Measurements from ENCODE around the gene UIMC1.

The UIMC1 gene

DNA sequence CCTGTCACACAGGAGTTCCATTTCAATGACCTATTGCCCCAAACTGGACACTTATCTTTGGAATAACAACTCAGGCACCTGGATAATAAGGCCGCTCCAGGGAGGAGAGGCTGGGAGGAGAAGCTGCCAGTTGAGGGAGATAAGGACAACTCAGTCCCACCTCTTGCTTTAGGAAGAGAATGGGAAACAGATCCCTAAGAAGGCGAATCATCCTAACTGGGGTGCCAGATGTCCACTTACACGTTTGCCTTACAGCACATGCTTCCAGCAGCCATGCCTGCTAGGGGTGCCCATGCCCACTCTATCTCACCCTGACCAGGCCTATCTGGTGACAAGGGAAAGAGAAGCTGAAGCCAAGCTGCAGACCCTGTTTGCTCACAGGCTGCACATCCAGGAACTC is 113.9 kb downstream of the UIMC1 start:
- H3K4me3 ChIP-seq (ENCODE audit: low read depth, low read length), result no peak overlapping the region
- TF ChIP-seq, protein P1, sequence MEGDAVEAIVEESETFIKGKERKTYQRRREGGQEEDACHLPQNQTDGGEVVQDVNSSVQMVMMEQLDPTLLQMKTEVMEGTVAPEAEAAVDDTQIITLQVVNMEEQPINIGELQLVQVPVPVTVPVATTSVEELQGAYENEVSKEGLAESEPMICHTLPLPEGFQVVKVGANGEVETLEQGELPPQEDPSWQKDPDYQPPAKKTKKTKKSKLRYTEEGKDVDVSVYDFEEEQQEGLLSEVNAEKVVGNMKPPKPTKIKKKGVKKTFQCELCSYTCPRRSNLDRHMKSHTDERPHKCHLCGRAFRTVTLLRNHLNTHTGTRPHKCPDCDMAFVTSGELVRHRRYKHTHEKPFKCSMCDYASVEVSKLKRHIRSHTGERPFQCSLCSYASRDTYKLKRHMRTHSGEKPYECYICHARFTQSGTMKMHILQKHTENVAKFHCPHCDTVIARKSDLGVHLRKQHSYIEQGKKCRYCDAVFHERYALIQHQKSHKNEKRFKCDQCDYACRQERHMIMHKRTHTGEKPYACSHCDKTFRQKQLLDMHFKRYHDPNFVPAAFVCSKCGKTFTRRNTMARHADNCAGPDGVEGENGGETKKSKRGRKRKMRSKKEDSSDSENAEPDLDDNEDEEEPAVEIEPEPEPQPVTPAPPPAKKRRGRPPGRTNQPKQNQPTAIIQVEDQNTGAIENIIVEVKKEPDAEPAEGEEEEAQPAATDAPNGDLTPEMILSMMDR (IDR thresholded peaks at IDR 0.05; ENCODE audit: insufficient read depth, low read depth, low read length, missing control alignments), result no peak
- no peak for DNase-seq (ENCODE audit: low read depth)

DNA sequence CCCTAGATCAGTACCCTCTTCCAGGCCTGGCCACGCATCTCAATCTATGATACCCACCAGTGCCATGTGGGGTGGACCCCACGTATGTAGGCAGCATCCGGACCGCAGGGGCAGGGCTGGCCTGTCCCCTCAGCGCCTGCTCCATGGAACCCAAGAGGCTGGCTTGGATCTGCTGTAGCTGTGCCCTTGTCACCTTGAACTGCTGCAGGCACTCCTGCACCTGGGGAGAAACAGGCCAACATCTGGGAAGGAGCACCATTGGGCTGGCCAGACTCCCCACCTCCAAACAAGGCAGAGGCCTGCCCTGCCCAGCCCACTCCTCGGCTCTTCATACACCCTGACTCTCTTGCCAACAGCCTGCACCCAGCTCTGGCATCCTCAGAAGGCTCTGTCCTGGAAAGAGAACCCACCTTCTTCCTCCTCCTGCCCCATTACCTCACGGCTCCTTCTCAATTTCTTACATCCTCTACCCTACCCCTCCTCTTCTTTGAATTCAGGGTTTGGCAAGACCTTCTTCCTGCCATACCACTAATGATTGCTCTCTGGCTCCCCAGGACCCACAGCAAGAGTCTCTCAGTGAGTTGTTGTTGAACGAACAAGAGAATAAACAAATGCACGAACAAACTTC is 115.1 kb downstream of the UIMC1 start:
- TF ChIP-seq, protein P1 (IDR thresholded peaks at IDR 0.05; ENCODE audit: insufficient read depth, low read depth, low read length, missing control alignments), result no peak
- no peak for DNase-seq (ENCODE audit: low read depth)

DNA sequence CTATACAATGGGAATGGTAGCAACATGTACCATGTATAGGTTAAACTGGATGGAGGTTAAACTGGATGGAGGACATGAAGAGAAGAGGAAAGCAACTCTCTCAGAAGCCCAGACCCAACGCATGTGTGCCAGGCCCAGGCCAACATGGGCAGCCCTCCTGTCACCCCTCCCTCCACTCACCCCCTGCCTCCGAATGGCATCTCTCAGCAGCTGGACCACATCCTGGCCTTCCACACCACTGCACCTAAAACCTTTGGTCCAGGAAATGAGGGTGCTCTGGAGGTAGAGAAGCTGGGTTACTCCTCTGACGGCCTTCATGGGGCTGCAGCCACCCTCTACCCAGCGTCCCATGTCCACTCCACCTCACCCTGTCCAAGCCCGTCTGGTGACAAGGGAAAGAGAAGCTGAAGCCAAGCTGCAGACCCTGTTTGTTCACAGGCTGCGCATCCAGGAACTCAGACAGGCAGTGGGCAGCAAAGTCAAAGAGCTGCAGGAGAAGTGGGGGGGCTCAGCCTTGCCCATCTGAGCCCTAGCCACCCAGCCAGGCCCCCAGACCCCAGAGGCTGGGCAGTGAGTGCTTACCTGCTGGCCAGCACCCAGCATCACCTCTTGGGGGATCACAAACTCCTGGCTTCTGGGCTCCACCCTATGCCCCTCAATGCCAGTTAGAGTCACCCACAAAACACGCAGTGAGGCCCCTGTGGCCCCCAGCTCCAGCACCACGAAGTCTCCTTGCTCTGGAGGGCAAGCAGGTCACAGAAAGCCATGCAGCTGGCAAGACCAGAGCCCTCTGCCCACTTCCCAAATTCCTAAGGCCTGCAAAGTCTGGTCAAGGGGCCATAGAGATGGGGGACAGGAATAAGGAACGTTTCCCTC is 115.9 kb downstream of the UIMC1 start:
- no peak for DNase-seq (ENCODE audit: low read depth)
- TF ChIP-seq, protein P1 (IDR thresholded peaks at IDR 0.05; ENCODE audit: insufficient read depth, low read depth, low read length, missing control alignments), result no peak
- no peak overlapping the region for H3K4me3 ChIP-seq (ENCODE audit: low read depth, low read length)

More for the DNA sequence above, 115.1 kb downstream of the UIMC1 start:
- no peak overlapping the region for H3K4me3 ChIP-seq (ENCODE audit: low read depth, low read length)

DNA sequence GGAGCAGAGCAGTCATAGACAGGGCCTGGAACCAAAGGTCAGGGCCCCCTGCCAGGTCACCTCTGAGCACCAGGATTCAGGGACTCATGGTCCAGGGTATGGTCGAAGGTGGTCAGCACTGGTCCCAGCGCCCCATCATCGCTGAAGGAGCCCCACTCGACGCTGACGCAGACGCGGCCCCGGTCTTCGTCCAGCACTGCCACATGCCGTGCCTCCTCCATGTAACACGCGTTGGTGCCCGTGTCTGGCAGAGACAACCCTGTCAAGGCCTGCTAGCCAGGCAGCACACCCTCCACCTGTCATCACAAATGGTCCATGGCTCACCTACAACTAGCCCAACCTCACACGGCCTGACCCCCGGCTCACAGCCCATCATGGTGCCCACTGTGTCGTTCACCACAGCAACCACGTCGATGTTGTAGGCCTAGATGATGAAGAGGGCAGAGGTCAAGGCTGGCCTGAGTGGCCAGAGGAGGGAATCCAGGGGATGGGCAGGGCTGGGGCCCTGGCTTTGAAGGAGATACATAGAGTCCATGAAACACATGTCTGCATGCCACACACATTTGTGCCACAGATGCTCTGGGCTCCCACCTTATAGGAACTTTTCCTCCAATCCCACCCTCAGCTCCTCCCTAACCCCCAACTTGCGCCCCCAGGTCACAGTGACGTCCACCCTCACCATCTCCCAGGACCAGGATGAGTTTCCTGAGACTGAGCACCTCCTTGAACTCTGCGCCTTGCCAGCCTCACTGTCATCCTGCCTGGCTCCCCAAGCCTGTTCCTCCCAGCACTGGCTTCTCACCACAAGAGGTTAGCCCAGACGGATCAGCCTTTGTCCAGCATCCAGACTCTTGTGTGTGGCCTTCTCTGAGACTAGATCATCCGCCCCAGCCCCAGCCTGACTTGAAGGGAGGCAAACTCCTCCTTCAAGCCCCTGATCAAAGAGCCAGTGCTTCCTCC is 117.0 kb downstream of the UIMC1 start:
- DNase-seq (ENCODE audit: low read depth), result no peak
- TF ChIP-seq, protein P1 (IDR thresholded peaks at IDR 0.05; ENCODE audit: insufficient read depth, low read depth, low read length, missing control alignments), result no peak
- no peak overlapping the region for H3K4me3 ChIP-seq (ENCODE audit: low read depth, low read length)

DNA sequence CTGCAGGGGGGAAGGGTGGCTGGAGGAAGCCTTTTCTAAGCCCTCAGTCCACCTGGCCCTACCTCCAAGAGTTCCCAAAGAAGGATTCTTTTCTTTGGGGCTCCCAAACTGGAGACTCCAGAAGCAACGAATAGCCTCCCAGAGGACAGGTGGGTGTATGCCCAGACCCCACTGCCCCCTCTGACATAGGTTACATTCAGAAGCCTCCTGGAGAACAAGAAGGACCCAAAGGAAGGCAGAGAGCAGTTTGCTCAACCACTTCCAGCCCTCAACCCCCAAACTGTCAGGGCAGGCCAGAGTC is 117.8 kb downstream of the UIMC1 start:
- H3K4me3 ChIP-seq (ENCODE audit: low read depth, low read length), result no peak overlapping the region
- DNase-seq (ENCODE audit: low read depth), result no peak
- TF ChIP-seq, protein P1 (IDR thresholded peaks at IDR 0.05; ENCODE audit: insufficient read depth, low read depth, low read length, missing control alignments), result no peak

DNA sequence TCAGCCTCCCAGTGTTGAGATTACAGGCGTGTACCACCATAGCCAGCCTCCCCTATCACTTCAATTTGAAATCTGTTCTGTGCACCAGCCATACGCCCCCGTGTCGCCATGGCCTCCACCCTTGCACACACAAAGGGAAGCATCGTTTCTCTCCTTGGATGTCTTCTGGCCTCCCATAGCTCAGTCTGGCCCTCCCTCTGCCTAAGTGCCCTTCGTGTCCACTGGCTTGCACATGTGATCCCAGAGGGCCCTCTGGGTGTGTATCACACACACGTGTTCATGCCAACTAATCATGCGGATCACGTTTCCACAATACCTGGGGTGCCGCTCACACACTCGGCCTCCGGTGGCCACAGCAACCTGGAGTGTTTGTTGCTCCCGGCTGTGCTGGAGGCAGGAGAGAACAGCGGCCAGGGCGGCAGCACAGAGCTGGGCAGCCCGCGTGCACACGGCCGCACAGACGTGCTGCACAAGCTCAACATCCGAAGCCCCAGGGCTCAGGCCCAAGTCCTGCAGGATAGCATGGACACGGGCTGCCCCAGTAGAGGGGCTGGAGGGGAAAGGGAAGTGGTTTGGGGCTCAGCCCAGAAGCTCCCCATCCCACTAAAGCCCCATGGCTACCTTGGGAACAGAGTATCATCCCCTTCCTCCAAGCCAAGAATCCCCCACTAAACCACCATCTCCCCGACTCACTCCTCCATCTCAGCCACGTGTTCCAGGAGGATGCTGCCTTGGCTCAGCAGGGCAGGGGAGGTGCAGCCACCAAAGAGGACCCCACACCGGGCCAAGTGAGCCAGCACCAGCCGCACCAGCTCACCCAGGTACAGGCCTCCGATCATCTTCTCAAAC is 118.3 kb downstream of the UIMC1 start:
- H3K4me3 ChIP-seq (ENCODE audit: low read depth, low read length), result no peak overlapping the region
- no peak for DNase-seq (ENCODE audit: low read depth)
- TF ChIP-seq, protein P1 (IDR thresholded peaks at IDR 0.05; ENCODE audit: insufficient read depth, low read depth, low read length, missing control alignments), result no peak

Data from GM12865 (cell line).